PC-9 (cell line): ENCODE results near the gene ZBTB22. TPM values are rescaled to one million over a fixed set of nuclear protein-coding genes. Genes with fewer than 3 reads are reported as not detected.

Source experiments
- BruUV-seq: library from RNA; stranded (reverse); fragments of 400-500 nt; replicated peaks from 2 replicates; lab custom pipeline; 2021; lab: Mats Ljungman, UMichigan
- CTCF ChIA-PET: fragments of 300-600 bp; sonication (Branson Sonifier 250); formaldehyde crosslinking; loops from one replicate; lab custom pipeline; 2022; ENCODE audit warnings: antibody characterized with exemption; lab: Charles Lee
- POLR2A ChIA-PET: fragments of 300-600 bp; sonication (Branson Sonifier 250); formaldehyde crosslinking; loops from one replicate; lab custom pipeline; 2022; ENCODE audit warnings: antibody characterized with exemption; ENCODE audit not compliant: unreplicated experiment; lab: Charles Lee
- DNase-seq, 2 experiments: peaks; one replicate each; pipeline versions ENCODE4 v3.0.0 to v3.0.0-alpha.2; 2015 to 2022; ENCODE audit warnings: mixed read lengths in 1 of 2
- H2AFZ ChIP-seq: fragments of 200-600 bp; sonication (generic); 2 replicates; pipeline ENCODE4 v1.8.1; 2017; ENCODE audit warnings: antibody characterized with exemption
- H3F3A ChIP-seq: fragments of 200-600 bp; sonication (generic); 2 replicates; pipeline ENCODE4 v1.8.1; 2017; ENCODE audit warnings: antibody characterized with exemption, mild to moderate bottlenecking, low read depth; ENCODE audit not compliant: insufficient read depth
- H3K27ac ChIP-seq: fragments of 200-600 bp; sonication (generic); 2 replicates; pipeline ENCODE4 v1.6.1; 2016; ENCODE audit warnings: mixed run types
- H3K27me3 ChIP-seq: fragments of 200-600 bp; sonication (generic); 2 replicates; pipeline ENCODE4 v1.6.1; 2016; ENCODE audit warnings: low read depth, mixed run types; ENCODE audit not compliant: insufficient read depth
- H3K36me3 ChIP-seq: fragments of 200-600 bp; sonication (generic); 2 replicates; pipeline ENCODE4 v1.6.1; 2016; ENCODE audit warnings: low read depth, mixed run types
- H3K4me1 ChIP-seq: fragments of 200-600 bp; sonication (generic); replicated peaks from 2 replicates; pipeline ENCODE4 v1.6.1; 2016; ENCODE audit warnings: mixed run types; ENCODE audit not compliant: insufficient read depth
- H3K4me2 ChIP-seq: fragments of 200-600 bp; sonication (generic); 2 replicates; pipeline ENCODE4 v1.6.1; 2017; ENCODE audit warnings: mixed run types
- H3K4me3 ChIP-seq: fragments of 200-600 bp; sonication (generic); 2 replicates; pipeline ENCODE4 v1.6.1; 2016; ENCODE audit warnings: mixed run types
- H3K79me2 ChIP-seq: fragments of 200-600 bp; sonication (generic); 2 replicates; pipeline ENCODE4 v1.6.1; 2017; ENCODE audit warnings: low read depth, mixed run types
- H3K9me2 ChIP-seq: fragments of 200-600 bp; sonication (generic); 2 replicates; pipeline ENCODE4 v1.8.1; 2017; ENCODE audit warnings: mild to moderate bottlenecking; ENCODE audit not compliant: insufficient read depth
- H3K9me3 ChIP-seq: fragments of 200-600 bp; sonication (generic); 2 replicates; pipeline ENCODE4 v1.8.1; 2016; ENCODE audit warnings: low read depth; ENCODE audit not compliant: insufficient read depth
- H4K20me1 ChIP-seq: fragments of 200-600 bp; sonication (generic); 2 replicates; pipeline ENCODE4 v1.8.1; 2017; ENCODE audit not compliant: insufficient read depth
- EZH2 ChIP-seq: fragments of 200-600 bp; sonication (generic); IDR thresholded peaks from 2 replicates; pipeline ENCODE4 v1.8.0; 2017; ENCODE audit warnings: antibody characterized with exemption, low read depth
- intact Hi-C: fragments of 100-400 bp; cut with micrococcal nuclease; formaldehyde crosslinking; loops from one replicate; pipeline ENCODE4 v1.10.0; 2022; ENCODE audit not compliant: unreplicated experiment
- total RNA-seq: library from RNA; stranded (reverse); gene quantifications from 2 replicates; pipeline ENCODE4 v1.2.3, GENCODE V29; 2021
- TF ChIP-seq, protein P1 (sequence below): fragments of 200-600 bp; sonication (generic); conservative IDR thresholded peaks from 2 replicates; pipeline ENCODE4 v1.6.1; 2017; ENCODE audit warnings: mixed run types, antibody characterized with exemption, mild to moderate bottlenecking, moderate library complexity

ZBTB22 gene
- total RNA-seq, 1 experiment from 2014 or later: 20.8 TPM

GRCh38 chr6:33336495-33336894, 19.0 kb upstream of the ZBTB22 start:
- no peak for TF ChIP-seq EZH2
- TF ChIP-seq, protein P1, sequence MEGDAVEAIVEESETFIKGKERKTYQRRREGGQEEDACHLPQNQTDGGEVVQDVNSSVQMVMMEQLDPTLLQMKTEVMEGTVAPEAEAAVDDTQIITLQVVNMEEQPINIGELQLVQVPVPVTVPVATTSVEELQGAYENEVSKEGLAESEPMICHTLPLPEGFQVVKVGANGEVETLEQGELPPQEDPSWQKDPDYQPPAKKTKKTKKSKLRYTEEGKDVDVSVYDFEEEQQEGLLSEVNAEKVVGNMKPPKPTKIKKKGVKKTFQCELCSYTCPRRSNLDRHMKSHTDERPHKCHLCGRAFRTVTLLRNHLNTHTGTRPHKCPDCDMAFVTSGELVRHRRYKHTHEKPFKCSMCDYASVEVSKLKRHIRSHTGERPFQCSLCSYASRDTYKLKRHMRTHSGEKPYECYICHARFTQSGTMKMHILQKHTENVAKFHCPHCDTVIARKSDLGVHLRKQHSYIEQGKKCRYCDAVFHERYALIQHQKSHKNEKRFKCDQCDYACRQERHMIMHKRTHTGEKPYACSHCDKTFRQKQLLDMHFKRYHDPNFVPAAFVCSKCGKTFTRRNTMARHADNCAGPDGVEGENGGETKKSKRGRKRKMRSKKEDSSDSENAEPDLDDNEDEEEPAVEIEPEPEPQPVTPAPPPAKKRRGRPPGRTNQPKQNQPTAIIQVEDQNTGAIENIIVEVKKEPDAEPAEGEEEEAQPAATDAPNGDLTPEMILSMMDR: no peak
- Histone ChIP-seq H4K20me1 (no peaks in the 10 kb centered on the region), H3K4me2 (no peak overlapping the region), H3K4me3 (no peak overlapping the region), H3K4me1 (no peaks in the 10 kb centered on the region), H3K79me2 (no peaks in the 10 kb centered on the region), H3K36me3 (no peaks in the 10 kb centered on the region), H3K27ac (no peak overlapping the region), H3K9me2 (no peaks in the 10 kb centered on the region), H3K27me3 (no peaks in the 10 kb centered on the region), H3F3A (no peaks in the 10 kb centered on the region), H2AFZ (no peak overlapping the region), H3K9me3 (no peaks in the 10 kb centered on the region)
- no TSS peak for BruUV-seq
- DNase-seq: no peak
- ChIA-PET POLR2A (no interaction called here), CTCF (no interaction called here)
- intact Hi-C loops: no loop called here

GRCh38 chr6:33335916-33336315, 18.4 kb upstream of the ZBTB22 start:
- TF ChIP-seq, protein P1: no peak
- TF ChIP-seq EZH2: no peak
- Histone ChIP-seq H3K27me3 (no peaks in the 10 kb centered on the region), H3K9me3 (no peaks in the 10 kb centered on the region), H3K79me2 (no peaks in the 10 kb centered on the region), H3K36me3 (no peaks in the 10 kb centered on the region), H3F3A (no peaks in the 10 kb centered on the region), H3K4me1 (no peaks in the 10 kb centered on the region), H3K4me3 (no peak overlapping the region), H4K20me1 (no peaks in the 10 kb centered on the region), H3K4me2 (no peak overlapping the region), H3K9me2 (no peaks in the 10 kb centered on the region), H2AFZ (no peak overlapping the region), H3K27ac (no peak overlapping the region)
- ChIA-PET CTCF (no interaction called here), POLR2A (no interaction called here)
- DNase-seq: no peak
- BruUV-seq: no TSS peak
- intact Hi-C loops: no loop called here

- no peak for DNase-seq
- H3K4me3 ChIP-seq: no peak overlapping the region
- BruUV-seq: no TSS peak
- H3K36me3 ChIP-seq: no peaks in the 10 kb centered on the region
- POLR2A ChIA-PET: interaction anchor here (0.7 kb wide), 1 partner anchor 31 kb away, joined by 20 read pairs; no protein-coding TSS in a partner anchor
- H3K4me2 ChIP-seq: no peak overlapping the region
- H3K27ac ChIP-seq: no peak overlapping the region
- H2AFZ ChIP-seq: no peak overlapping the region
- no peaks in the 10 kb centered on the region for H3K79me2 ChIP-seq
- H3K9me3 ChIP-seq: no peaks in the 10 kb centered on the region
- TF ChIP-seq EZH2: no peak
- TF ChIP-seq, protein P1: no peak
- no peaks in the 10 kb centered on the region for H3K9me2 ChIP-seq
- CTCF ChIA-PET: no interaction called here
- H3K4me1 ChIP-seq: no peaks in the 10 kb centered on the region
- no peaks in the 10 kb centered on the region for H3F3A ChIP-seq
- no peaks in the 10 kb centered on the region for H3K27me3 ChIP-seq
- intact Hi-C loops: no loop called here
- no peaks in the 10 kb centered on the region for H4K20me1 ChIP-seq
Observed at GRCh38 chr6:33333666-33334065, 16.1 kb upstream of the ZBTB22 start.
